GM21717 (cell line): Measurements from ENCODE around the gene OR8G1.
"Not testable (repeated sequence)": the region's sequence is repeated elsewhere in the genome, so short reads cannot be mapped to it uniquely, and the experiment has no call there.

Source experiments
- ATAC-seq: cut with Tn5 transposase; IDR thresholded peaks from one replicate; pipeline ENCODE4 v1.9.1; 2021; ENCODE audit warnings: mild to moderate bottlenecking, moderate library complexity; ENCODE audit not compliant: unreplicated experiment

OR8G1 gene

DNA sequence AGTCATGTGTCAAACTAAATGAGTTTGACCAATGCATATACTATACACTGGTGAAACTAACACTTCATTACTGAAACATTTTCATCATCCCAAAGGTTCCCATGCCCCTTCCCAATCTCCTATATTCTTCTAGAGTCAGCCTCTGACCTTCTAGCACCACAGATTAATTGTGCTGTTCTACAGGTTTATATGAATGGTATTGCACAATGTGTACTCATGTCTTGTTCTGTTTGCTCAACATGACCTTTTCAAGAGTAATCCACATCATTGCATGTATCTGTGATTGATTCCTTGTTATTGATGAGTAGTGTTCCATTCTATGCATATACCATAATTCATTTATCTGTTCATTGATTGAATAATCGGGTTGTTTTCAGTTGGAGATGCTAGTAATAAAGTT is 7.5 kb upstream of the OR8G1 start:
- no peak for ATAC-seq

DNA sequence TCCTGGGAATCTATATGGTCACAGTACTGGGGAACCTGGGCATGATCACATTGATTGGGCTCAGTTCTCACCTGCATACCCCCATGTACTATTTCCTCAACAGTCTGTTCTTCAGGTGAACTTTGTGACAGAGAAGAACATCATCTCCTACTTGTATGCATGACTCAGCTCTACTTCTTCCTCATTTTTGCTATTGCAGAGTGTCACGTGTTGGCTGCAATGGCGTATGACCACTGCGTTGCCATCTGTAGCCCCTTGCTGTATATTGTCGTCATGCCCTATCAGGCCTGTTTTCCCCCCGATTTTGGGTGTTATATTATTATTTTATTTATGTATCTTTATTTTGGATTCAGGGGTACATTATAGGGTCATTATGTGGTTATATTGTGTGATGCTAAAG is 2.4 kb upstream of the OR8G1 start:
- no peak for ATAC-seq

DNA sequence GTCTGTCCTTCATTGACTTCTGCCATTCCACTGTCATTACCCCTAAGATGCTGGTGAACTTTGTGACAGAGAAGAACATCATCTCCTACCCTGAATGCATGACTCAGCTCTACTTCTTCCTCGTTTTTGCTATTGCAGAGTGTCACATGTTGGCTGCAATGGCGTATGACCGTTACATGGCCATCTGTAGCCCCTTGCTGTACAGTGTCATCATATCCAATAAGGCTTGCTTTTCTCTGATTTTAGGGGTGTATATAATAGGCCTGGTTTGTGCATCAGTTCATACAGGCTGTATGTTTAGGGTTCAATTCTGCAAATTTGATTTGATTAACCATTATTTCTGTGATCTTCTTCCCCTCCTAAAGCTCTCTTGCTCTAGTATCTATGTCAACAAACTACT is 9.0 kb downstream of the OR8G1 start:
- ATAC-seq = not testable (repeated sequence)

DNA sequence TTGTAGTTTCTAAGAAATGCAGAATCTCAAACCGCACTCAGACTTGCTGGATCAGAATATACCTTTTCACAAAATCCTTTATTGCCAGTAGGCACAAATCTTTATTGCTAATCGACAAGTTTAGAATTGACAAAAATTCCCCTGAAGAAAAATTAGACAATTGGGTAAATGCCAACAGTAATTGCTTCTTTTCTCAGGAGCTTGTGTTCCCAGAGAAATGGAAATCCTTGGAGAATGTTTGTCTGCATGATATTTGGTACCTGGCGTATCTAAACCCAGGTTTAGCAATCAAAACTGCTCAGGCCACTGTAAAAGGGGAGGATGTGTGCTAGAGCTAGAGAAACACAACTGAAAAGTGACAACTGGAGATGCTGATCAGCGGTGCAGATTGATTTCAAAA is 15.2 kb downstream of the OR8G1 start, which contains the start of gene OR8G5:
OR8G5 (plus strand) TSS at position 301 of the 400 bp plus-strand sequence. CDS start 8,556 bp downstream, outside the sequence.
- no peak for ATAC-seq

DNA sequence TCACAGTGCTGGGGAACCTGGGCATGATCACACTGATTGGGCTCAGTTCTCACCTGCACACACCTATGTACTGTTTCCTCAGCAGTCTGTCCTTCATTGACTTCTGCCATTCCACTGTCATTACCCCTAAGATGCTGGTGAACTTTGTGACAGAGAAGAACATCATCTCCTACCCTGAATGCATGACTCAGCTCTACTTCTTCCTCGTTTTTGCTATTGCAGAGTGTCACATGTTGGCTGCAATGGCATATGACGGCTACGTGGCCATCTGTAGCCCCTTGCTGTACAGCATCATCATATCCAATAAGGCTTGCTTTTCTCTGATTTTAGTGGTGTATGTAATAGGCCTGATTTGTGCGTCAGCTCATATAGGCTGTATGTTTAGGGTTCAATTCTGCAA is 24.1 kb downstream of the OR8G1 start:
- not testable (repeated sequence) for ATAC-seq

DNA sequence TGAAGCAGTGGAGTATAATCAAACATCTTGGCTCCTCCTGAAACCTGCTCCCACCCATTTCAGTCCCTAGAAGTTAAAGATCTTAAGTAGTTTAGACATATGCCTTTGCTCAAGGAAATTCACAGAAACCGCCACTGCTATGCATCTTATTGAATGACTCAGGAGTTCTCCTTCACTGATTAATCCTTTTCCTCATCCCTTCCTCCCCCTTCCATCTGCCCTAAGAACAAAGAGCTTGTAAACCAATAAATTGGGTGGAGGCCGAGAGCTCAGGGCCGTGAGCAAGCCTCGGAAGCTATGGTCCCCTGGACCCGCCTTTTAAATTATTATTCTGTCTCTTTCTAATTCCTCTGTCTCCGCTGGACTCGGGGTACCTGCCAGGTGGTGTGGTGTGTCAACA is 30.0 kb downstream of the OR8G1 start:
- not testable (repeated sequence) for ATAC-seq

DNA sequence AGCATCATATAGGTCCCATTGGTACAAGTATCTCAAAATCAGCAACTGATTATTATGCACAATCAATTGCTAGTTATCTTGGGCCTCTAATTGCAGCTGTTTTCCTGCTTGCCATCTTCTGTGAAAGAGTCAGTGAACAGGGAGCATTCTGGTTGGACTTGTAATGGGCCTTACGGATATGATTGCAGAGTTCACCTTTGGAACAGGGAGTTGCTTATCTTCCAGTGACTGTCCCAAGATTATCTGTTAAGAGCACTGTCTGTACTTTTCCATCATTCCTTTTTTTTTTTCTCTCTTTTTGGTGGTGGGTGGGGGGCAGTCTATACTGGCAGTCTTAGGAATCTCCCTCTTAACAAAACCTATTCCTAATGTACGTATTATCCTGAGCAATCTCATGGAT is 33.1 kb downstream of the OR8G1 start:
- no peak for ATAC-seq

DNA sequence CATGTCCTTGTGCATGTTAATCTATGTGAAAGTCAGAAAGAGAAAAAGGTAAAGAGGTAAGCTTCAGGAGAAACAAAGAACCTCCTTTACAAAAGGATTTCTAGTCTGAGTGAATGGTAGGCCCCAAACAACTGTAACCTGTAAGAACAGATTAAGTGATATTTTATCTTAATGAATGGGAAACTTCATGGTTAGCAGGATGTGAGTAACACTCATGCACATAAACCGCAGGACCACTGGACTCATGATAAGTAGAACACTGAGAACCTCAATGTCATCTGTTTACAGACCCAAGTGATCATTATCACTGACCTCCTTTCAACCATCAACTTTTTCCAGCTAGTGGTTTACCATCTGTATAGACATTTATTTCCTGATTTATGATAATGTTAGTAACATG is 35.2 kb downstream of the OR8G1 start:
- ATAC-seq = no peak

DNA sequence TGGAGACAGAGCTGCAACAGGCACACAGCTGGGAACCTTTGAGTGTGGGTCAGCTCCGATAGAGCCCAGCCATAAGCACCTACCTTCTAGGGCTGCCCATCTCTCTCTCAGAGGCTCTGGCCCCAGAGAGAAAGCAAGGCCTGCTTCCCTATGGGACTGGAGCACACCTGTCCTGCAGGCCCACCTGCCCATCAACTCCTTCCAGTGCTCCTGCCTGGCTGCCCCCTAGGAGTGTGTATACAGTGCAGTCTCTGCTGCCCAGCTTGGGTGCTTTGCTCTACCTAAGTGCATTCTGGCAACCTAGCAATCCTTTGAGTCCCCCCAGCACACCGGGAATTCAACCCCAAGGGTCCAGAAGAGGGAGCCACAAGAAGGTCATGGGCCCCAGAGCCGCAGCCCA is 36.3 kb downstream of the OR8G1 start:
- ATAC-seq = no peak

DNA sequence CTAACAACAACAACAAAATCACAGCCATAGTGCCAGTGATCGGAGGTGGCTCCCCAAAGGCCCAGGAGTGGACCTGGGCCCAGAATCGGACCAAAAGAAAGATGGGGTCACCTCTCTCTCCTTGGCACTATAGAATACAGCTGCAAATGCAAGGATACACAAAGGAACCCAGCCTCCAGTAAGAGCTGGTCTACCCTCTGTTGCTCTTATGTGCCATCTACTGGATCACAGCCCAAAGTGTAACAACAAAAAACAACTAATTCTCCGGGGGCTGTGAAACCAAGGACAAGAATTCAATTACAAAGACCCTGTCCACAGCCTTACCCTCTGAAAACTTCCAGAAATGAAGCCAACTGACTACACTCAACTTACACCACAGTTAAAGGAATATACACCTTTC is 36.9 kb downstream of the OR8G1 start:
- ATAC-seq = no peak

DNA sequence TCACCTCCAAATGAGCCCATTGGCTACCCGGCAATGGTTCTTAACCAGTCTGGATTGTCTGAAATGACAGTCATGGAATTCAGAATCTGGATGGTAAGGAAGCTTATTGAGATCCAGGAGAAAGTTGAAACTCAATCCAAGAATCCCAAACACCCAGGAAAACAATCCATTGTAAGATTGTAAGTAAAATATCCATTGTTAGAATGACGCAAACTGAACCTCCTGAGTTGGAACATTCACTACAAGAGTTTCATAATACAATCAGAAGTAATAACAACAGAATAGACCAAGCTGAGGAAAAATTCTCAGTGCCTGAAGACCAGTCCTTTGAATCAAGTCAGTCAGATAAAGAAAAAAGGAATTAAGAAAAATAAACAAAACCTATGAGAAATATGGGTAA is 37.4 kb downstream of the OR8G1 start:
- ATAC-seq = no peak

DNA sequence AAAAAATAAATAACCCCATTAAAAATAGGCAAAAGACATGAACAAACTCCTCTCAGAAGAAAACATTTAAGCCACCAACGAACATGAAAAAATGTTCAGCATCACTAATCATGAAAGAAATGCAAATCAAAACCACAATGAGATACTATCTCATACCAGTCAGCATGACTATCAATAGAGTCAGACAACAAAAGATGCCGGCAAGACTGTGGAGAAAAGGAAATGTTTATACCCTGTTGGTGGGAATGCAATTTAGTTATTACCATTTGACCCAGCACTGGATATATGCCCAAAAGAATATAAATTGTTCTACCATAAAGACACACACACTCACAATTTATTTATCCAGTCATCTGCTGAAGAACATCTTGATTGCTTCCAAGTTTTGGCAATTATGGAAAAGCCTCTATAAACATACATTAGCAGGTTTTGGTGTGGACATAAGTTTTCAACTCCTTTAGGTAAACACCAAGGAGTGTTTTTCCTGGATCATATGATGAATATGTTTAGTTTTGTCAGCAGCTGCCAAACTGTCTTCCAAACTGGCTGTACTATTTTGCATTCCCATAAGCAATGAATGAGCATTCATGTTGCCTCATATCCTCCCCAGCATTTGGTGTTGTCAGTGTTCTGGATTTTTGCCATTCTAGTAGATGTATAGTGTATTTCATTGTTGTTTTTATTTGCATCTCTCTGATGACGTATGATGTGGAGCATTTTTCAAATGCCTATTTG is 44.9 kb downstream of the OR8G1 start:
- ATAC-seq = no peak

DNA sequence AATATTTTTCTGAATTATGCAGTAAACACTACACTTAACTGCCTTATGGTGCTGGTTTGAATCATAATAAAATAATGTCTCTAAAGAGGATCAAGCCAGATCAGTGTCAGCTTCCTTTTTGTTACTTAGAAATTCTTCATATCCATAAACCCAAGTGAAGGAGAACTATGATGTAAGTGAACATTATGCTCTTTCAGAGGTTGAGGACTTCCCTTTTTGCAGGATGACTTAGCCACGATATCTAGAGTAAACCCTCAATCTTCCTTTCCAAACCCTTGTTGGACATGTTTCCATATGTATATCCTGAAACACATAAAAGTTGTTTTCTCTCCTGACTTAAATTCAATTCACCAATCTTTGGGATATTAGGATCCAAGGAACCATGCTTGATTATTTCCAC is 53.8 kb downstream of the OR8G1 start:
- ATAC-seq = no peak

DNA sequence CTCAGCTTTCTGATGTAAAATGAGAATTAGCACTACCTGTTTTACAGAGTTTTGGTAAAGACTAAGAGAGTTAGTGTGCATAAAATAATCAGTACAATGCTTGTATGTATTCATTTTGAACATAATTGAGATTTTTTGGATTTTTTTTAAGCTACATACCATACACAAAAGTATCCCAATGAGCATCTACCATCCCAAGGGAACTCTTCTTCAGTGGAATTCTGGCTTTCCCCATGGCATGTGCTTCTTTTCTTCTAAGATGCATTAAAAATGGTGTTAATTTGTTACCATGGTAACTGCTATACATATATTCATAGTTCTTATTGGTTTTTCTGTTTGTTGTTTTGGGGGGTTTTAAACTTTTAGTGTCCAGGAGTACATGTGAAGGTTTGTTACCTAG is 55.1 kb downstream of the OR8G1 start:
- no peak for ATAC-seq

DNA sequence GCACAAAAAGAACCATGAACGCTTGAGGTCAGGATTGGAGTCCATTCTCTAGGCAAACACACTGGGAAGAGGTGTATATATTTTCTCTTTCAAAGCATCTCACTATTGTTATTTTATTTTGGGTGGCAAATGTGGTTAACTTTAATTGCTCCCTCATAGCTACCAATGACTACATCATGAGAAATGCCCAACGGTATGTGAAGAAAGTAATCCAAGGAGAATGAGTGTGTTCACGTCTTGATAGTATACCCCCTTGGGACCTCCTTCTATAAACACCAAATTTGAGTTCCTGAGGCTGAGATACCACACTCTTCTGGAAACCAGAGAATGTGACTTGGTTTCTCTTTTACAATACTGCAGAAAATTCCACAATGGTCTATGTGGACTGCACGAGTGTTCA is 57.0 kb downstream of the OR8G1 start:
- no peak for ATAC-seq

DNA sequence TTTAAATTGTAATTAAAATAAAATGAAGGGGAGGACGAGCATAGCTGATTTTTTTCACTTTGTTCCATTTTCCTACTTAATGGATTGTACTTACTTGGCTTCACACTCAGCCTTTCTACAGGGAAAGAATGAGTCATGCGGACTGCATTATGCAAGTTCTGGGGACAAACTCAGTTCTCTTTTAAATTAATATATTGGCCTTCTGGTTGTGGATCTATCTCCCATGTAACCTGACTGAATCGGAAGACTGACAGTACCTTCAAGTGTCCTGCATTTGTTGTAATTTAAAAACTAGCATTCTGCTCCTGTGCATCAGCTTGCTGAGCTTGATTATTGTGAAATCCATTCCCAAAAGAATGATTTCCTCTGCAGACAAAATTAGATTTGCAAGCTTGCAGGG is 60.7 kb downstream of the OR8G1 start:
- ATAC-seq = no peak

DNA sequence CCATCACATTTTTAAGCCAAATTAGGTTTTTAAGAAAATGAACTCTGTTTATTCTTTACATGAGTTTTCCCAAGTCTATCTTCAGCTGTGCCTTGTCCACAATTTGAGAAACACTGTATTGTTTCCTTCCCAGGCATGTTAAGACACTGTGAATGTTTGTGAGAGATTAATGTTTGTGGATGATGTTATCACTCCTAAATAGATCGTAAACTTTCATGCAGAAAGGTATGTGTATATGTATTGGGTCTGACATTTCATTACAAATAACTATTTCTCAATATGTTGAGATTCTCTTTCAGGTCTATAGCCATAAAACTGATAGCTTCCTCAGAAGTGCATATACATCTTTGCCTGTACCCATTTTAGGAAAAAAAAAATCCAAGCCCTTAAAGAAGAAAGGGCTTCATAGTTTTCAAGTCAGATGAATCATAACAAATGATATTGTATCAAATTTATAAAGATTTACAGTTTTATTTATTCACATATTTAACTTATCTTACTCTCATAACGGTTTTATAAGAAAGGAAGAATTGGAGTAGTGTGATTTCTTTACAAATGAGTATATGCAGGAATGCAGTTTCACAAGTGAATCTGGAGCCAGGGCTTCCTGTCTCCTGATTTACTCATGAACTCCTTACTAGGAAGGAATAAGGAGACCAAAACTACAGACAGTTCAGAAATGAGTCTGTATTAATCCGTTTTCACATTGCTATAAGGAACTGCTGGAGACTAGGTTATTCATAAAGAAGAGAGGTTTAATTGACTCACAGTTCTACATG is 61.6 kb downstream of the OR8G1 start:
- no peak for ATAC-seq
